Fibroblast of pulmonary artery (primary cell): ENCODE measurements around the gene ULK1.

Experiments used
- DNase-seq: peaks from one replicate; pipeline ENCODE4 v3.0.0-alpha.2; 2010; ENCODE audit warnings: low read depth
- H3K4me3 ChIP-seq: replicated peaks from 2 replicates; pipeline ENCODE4 v1.5.1; 2011; ENCODE audit warnings: low read depth, mild to moderate bottlenecking, control low read depth, low read length, moderate library complexity
- CTCF ChIP-seq: IDR thresholded peaks from 2 replicates; pipeline ENCODE4 v1.5.1; 2011; ENCODE audit warnings: mild to moderate bottlenecking, control low read depth, low read length, inconsistent platforms; ENCODE audit errors: missing control alignments

Gene ULK1

GRCh38 chr12:131900397-131900796, 6.0 kb downstream of the ULK1 start:
- no peak for TF ChIP-seq CTCF

GRCh38 chr12:131901431-131902331, 7.3 kb downstream of the ULK1 start:
- DNase-seq: no peak
- no peak for TF ChIP-seq CTCF
- H3K4me3 ChIP-seq: no peak overlapping the region

More at GRCh38 chr12:131900397-131900796, 6.0 kb downstream of the ULK1 start:
- no peak overlapping the region for H3K4me3 ChIP-seq
- no peak for DNase-seq

GRCh38 chr12:131902332-131903241, 8.2 kb downstream of the ULK1 start:
- H3K4me3 ChIP-seq: no peak overlapping the region
- TF ChIP-seq CTCF: no peak
- no peak for DNase-seq

- no peak overlapping the region for H3K4me3 ChIP-seq
- DNase-seq: no peak
- no peak for TF ChIP-seq CTCF
Measured at GRCh38 chr12:131903270-131904255, 9.1 kb downstream of the ULK1 start.

GRCh38 chr12:131904346-131904745, 9.9 kb downstream of the ULK1 start:
- DNase-seq: no peak
- H3K4me3 ChIP-seq: no peak overlapping the region
- TF ChIP-seq CTCF: no peak

- no peak overlapping the region for H3K4me3 ChIP-seq
- DNase-seq: no peak
- no peak for TF ChIP-seq CTCF
Measured at GRCh38 chr12:131905081-131905629, 10.7 kb downstream of the ULK1 start.
